Spleen (tissue), 7 donors: Measurements from ENCODE around the gene GSTT2B.

ENCODE experiments used
- POLR2A ChIP-seq, 3 donors: fragments of 450-650 bp; IDR thresholded peaks; one replicate each; pipeline ENCODE4 v1.5.1; 2017; ENCODE audit warnings: antibody characterized with exemption in 3 of 3, mild to moderate bottlenecking in 1 of 3
- TF ChIP-seq, protein P1 (sequence below), 11 experiments: fragments of 200-600 bp in 7 of 11; fragments of 450-650 bp in 4 of 11; sonication (generic) in 4 of 11; IDR thresholded peaks in 8 of 11; conservative IDR thresholded peaks in 3 of 11; 1 replicate in 7 of 11; 2 replicates in 4 of 11; pipeline versions ENCODE4 v1.4.0 to v1.8.0; 2016 to 2021; ENCODE audit warnings: antibody characterized with exemption in 11 of 11, inconsistent platforms in 4 of 11, mild to moderate bottlenecking in 1 of 11
- donor health status: DM: no; HTN: no; CAD: no; lungs with moderate emphysema.
- donor health status: DM: no; HTN: no; CAD: no.
- donor health status: DM: no; HTN: no; CAD: no.

DNA sequence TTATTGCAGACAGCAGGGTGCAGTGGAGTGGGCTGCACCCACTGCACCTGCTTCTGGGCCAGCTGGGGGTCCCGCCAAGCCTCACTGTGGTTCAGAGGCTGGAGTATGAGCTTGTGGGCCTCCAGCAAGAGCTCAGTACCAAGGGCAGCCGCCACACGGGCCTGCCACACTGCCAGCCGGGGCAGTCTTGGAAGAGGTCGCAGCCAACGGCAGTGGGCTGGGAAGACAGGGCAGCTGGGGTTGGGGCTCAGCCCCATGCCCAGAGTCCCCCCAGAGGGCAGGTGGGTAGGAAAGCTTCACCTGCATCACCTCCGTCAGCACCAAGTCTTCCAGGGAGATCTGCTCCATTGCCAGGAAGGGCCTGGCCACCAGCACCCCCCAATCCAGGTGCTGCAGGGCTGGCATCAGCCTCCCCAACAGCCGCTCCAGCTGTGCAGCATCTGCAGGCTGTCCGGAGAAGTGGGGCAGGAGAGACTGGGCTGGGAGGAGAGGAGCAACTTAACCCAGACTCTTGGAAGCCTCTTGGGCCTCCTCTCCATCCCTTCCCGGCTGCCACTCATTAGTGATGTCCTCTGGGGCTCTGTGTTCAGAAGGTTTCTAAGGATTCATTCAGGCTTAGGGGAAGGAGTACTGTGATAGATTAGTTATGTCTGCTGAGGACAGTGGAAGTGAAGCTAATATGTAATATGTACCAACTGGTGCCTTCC lies 45.4 kb upstream of the GSTT2B start:
- TF ChIP-seq POLR2A (IDR thresholded peaks at IDR 0.05), result no peak
- TF ChIP-seq, protein P1, sequence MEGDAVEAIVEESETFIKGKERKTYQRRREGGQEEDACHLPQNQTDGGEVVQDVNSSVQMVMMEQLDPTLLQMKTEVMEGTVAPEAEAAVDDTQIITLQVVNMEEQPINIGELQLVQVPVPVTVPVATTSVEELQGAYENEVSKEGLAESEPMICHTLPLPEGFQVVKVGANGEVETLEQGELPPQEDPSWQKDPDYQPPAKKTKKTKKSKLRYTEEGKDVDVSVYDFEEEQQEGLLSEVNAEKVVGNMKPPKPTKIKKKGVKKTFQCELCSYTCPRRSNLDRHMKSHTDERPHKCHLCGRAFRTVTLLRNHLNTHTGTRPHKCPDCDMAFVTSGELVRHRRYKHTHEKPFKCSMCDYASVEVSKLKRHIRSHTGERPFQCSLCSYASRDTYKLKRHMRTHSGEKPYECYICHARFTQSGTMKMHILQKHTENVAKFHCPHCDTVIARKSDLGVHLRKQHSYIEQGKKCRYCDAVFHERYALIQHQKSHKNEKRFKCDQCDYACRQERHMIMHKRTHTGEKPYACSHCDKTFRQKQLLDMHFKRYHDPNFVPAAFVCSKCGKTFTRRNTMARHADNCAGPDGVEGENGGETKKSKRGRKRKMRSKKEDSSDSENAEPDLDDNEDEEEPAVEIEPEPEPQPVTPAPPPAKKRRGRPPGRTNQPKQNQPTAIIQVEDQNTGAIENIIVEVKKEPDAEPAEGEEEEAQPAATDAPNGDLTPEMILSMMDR (IDR thresholded peaks at IDR 0.05 in 8 of 11, conservative IDR thresholded peaks at IDR 0.05 in 3 of 11), result no peak
